Heart right ventricle (tissue), 16 donors: ENCODE measurements around the gene FAM120A. TPM values are rescaled to one million over a fixed set of nuclear protein-coding genes. Genes with fewer than 3 reads are reported as not detected.

Experiments used
- ATAC-seq, 8 donors: fragments of 200-7000 bp; cut with Tn5 transposase; one replicate each; pipeline ENCODE4 v1.9.1; 2020; ENCODE audit warnings: mild to moderate bottlenecking in 8 of 8, moderate library complexity in 8 of 8, moderate number of reproducible peaks in 1 of 8
- DNase-seq, 2 donors: peaks; one replicate each; pipeline ENCODE4 v3.0.0-alpha.2; 2020
- H3K27ac ChIP-seq, 10 donors: fragments of 200-600 bp; sonication (generic) in 2 of 10; one replicate each; pipeline versions ENCODE4 v1.5.0 to v1.8.0; 2020 to 2022; ENCODE audit warnings: mild to moderate bottlenecking in 3 of 10
- H3K27me3 ChIP-seq, 7 donors: fragments of 200-600 bp; one replicate each; pipeline ENCODE4 v1.8.0; 2021 to 2022; ENCODE audit warnings: mild to moderate bottlenecking in 2 of 7
- H3K36me3 ChIP-seq, 9 donors: fragments of 200-600 bp; sonication (generic) in 1 of 9; one replicate each; pipeline versions ENCODE4 v1.5.0 to v1.8.0; 2020 to 2022; ENCODE audit warnings: mild to moderate bottlenecking in 2 of 9
- H3K4me1 ChIP-seq, 9 donors: fragments of 200-600 bp; sonication (generic) in 1 of 9; one replicate each; pipeline versions ENCODE4 v1.5.0 to v1.8.0; 2020 to 2022; ENCODE audit warnings: mild to moderate bottlenecking in 4 of 9
- H3K4me3 ChIP-seq, 10 donors: fragments of 200-600 bp; sonication (generic) in 2 of 10; one replicate each; pipeline versions ENCODE4 v1.5.0 to v1.8.0; 2020 to 2022; ENCODE audit warnings: mild to moderate bottlenecking in 7 of 10, moderate library complexity in 2 of 10
- H3K9me3 ChIP-seq, 11 donors: fragments of 200-600 bp in 10 of 11; sonication (generic) in 2 of 11; one replicate each; pipeline versions ENCODE4 v1.5.0 to v1.8.0; 2013 to 2022; ENCODE audit warnings: mild to moderate bottlenecking in 2 of 11, control low read depth in 1 of 11, moderate library complexity in 1 of 11
- CTCF ChIP-seq, 9 donors: fragments of 200-600 bp; sonication (generic) in 2 of 9; IDR thresholded peaks; one replicate each; pipeline versions ENCODE4 v1.5.0 to v1.8.0; 2021 to 2022; ENCODE audit warnings: antibody characterized with exemption in 9 of 9, mild to moderate bottlenecking in 5 of 9, moderate library complexity in 1 of 9
- whole genome bisulfite sequencing, 2 donors: extraction: QIAGEN DNeasy Blood & Tissue Kit; methylation state at CpG; one replicate each; pipeline ENCODE4 v1.1.7; 2013; ENCODE audit warnings: inconsistent platforms in 1 of 2; 5-methylcytosine and 5-hydroxymethylcytosine counted together
- intact Hi-C, 10 donors: fragments of 100-400 bp; cut with DNase I; formaldehyde crosslinking; loops; one replicate each; pipeline versions ENCODE4 v1.11.1 to v1.14.2; 2022
- long read RNA-seq, 3 donors: library from polyadenylated mRNA; unstranded; transcript quantifications; one replicate each; pipeline ENCODE4 v2.0.0, GENCODE V29; 2020 to 2021
- polyA plus RNA-seq, 2 donors: library from polyadenylated mRNA; stranded (reverse); fragments of 200-250 nt; gene quantifications; one replicate each; pipeline ENCODE4 v1.2.3, GENCODE V29; 2013
- total RNA-seq, 10 donors: library from RNA; stranded (reverse); fragmentation: NEBNext Ultra II Directional in 3 of 10; extraction: Animal tissue kit (Norgen Biotek cat#: 25700) in 3 of 10; gene quantifications; one replicate each; pipeline versions ENCODE4 v1.2.1 to v1.2.4, GENCODE V29; 2021 to 2023
- donor health status: Arrhythmogenic right ventricular cardiomyopathy.
- donor health status: ischemic (EF 13 %, LVEDD 7.1; RV severe dilation, severe dysfunction).
- donor health status: healthy with polysubstance abuse.
- donor health status: DM: no; HTN: yes; CAD: no.
- donor health status: DM: no; HTN: no; CAD: no.
- donor health status: ischemic (EF 25% LVEDD 6.9; RV normal size, moderate dysfunction).
- donor health status: ischemic (EF 25% LVEDD 5.7; RV mildly dilated, moderate dysfunction).
- donor health status: healthy.
- donor health status: DM: yes; HTN: yes; CAD: no.
- donor health status: Ischemic cardiomyopathy.
- donor health status: ischemic (EF 35%, LVEDD 5.7; RV mildly dilated, moderate dysfunction).
- donor health status: nonischemic (EF 11% LVEDD 7.7; RV severe dilation, severe dysfunction).
- donor health status: DM: yes; HTN: yes; CAD: no.
- donor health status: PGD.
- donor health status: ischemic (EF 29% LVEDD 5.4; RV normal size, mild dysfunction).
- donor health status: nonischemic (EF 23%, LVEDD 6.1; RV moderate dilation, normal function).

Gene FAM120A, protein sequence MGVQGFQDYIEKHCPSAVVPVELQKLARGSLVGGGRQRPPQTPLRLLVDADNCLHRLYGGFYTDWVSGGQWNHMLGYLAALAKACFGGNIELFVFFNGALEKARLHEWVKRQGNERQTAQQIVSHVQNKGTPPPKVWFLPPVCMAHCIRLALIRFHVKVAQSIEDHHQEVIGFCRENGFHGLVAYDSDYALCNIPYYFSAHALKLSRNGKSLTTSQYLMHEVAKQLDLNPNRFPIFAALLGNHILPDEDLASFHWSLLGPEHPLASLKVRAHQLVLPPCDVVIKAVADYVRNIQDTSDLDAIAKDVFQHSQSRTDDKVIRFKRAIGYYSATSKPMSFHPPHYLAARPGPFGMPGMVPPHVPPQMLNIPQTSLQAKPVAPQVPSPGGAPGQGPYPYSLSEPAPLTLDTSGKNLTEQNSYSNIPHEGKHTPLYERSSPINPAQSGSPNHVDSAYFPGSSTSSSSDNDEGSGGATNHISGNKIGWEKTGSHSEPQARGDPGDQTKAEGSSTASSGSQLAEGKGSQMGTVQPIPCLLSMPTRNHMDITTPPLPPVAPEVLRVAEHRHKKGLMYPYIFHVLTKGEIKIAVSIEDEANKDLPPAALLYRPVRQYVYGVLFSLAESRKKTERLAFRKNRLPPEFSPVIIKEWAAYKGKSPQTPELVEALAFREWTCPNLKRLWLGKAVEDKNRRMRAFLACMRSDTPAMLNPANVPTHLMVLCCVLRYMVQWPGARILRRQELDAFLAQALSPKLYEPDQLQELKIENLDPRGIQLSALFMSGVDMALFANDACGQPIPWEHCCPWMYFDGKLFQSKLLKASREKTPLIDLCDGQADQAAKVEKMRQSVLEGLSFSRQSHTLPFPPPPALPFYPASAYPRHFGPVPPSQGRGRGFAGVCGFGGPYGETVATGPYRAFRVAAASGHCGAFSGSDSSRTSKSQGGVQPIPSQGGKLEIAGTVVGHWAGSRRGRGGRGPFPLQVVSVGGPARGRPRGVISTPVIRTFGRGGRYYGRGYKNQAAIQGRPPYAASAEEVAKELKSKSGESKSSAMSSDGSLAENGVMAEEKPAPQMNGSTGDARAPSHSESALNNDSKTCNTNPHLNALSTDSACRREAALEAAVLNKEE
- total RNA-seq (100 to 1,000 TPM in 7 of 10 donors, 10 to 100 TPM in 3; 90.6 to 126 (median 106) TPM), polyA plus RNA-seq (10 to 100 TPM; 42.2 to 47.7 TPM)
- long read RNA-seq, donor 1, full-length matches to known transcripts: 5 of 67 reads
- long read RNA-seq, donor 1, partial matches to known transcripts: 53 of 67 reads
- long read RNA-seq, donor 1, other reads (novel, unspliced or antisense): 9 of 67 reads
- long read RNA-seq, donor 2, full-length matches to known transcripts: 4 of 71 reads
- long read RNA-seq, donor 2, partial matches to known transcripts: 52 of 71 reads
- long read RNA-seq, donor 2, other reads (novel, unspliced or antisense): 15 of 71 reads
- long read RNA-seq, donor 3, full-length matches to known transcripts: 7 of 95 reads
- long read RNA-seq, donor 3, partial matches to known transcripts: 76 of 95 reads
- long read RNA-seq, donor 3, other reads (novel, unspliced or antisense): 12 of 95 reads

DNA sequence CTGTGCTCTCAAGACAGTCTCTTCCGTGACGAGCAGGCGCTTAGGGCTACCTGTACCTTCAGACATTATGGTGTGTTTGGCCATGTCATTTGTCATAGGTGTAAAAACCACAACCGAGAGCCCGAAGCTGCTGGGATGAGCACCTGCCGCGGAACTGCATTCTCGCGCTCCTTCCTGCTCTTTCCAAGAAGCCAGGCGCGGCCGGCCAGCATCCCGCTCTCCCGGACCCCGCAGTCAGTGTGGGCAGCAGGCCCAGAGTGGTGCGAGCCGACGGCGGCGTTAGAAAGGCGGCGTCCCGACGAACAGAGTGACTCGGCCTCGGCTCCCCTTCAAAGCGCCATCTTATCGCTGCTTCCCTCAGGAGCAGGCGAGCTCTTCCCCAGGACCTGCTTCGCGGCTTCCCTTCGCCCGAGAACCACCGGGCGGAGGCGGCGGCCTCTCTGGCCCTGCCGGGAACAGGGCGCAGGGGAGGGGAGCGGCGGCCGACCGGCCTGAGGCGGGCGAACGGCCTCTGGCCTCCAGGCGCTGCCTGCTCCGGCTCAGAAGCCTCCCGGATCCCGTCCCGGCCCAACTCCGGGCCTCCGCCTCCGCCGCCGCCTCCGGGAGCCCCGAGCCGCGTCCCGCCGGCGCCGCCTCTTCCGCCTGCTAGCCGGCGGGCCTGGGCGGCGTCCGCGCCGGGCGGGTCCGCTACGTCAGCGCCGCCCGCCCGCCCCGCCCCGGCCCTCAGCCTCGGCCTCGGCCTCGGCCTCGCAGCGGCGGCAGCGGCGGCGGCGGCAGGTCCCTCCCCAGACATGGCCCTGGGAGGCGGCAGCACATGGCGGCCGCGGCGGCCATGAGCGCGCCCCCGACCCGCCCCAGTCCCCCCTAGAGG lies at the start of gene FAM120A:
FAM120A (plus strand) TSS at position 741 of the 871 bp plus-strand sequence. CDS start 231 bp downstream, outside the sequence.
- Histone ChIP-seq H3K9me3 (no peaks in the 10 kb centered on the region), H3K27me3 (no peaks in the 10 kb centered on the region), H3K4me3 (peak within 1 kb of the TSS; percentile 80 to 99 (median 94)), H3K4me1 (peaks cover 5 to 50% (median 43%) of the 10 kb centered on the region in 9 donors), H3K27ac (peak within 1 kb of the TSS; percentile 91 to 99 (median 98)), H3K36me3 (peaks cover 0 to 41% (median 20%) of the 10 kb centered on the region in 9 donors)
- whole genome bisulfite sequencing, 2 donors: 0% methylated on average over 50 to 97 of the region's 100 CpGs
- ATAC-seq (peak; percentile 48 to 88 (median 76)), DNase-seq (peak; percentile 68 to 78)
- intact Hi-C loops: loop anchor here in 8 of 10 donors (5.0 to 10.0 kb wide), 9 partner anchors 51 to 354 kb away; partner anchors contain the start of genes NINJ1 (in 2 of the 8) and CARD19 (in 1 of the 8)
- TF ChIP-seq CTCF (IDR thresholded peaks at IDR 0.05): no peak

GRCh38 chr9:93406371-93406770 lies 45.1 kb upstream of the FAM120A start:
- TF ChIP-seq CTCF (IDR thresholded peaks at IDR 0.05): no peak
- no peak for ATAC-seq
- intact Hi-C loops: no loop called here
- no peak for DNase-seq
- Histone ChIP-seq H3K27ac (no peak overlapping the region), H3K4me3 (no peak overlapping the region), H3K36me3 (no peaks in the 10 kb centered on the region), H3K4me1 (no peaks in the 10 kb centered on the region), H3K9me3 (no peaks in the 10 kb centered on the region), H3K27me3 (peaks cover 0 to 20% (median 3%) of the 10 kb centered on the region in 7 donors)
- 96% methylated on average over 5 of the region's 5 CpGs for WGBS, 2 donors

DNA sequence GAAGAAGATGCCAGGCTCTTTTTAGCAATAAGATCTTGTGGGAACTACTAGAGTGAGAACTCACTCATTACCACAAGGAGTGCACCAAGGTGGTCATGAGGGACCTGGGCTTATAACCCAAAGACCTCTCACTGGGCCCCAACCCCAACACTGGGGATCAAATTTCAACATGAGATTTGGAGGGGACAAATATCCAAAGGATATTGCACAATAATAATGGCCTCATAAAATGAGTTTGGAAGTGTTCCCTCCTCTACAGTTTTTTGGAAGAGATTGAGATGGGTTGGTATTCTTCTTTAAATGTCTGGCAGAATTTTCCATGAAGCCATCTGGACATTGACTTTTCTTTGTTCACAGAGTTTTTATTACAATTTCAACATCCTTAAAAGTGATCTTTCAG lies 38.0 kb upstream of the FAM120A start:
- no peaks in the 10 kb centered on the region for H3K36me3 ChIP-seq
- no peak for TF ChIP-seq CTCF (IDR thresholded peaks at IDR 0.05)
- peaks cover 0 to 17% (median 0%) of the 10 kb centered on the region in 7 donors for H3K27me3 ChIP-seq
- no peak overlapping the region for H3K4me3 ChIP-seq
- DNase-seq: no peak
- ATAC-seq: no peak
- H3K4me1 ChIP-seq: no peaks in the 10 kb centered on the region
- H3K27ac ChIP-seq: no peak overlapping the region
- peaks cover 0 to 27% (median 9%) of the 10 kb centered on the region in 11 donors for H3K9me3 ChIP-seq
- intact Hi-C loops: loop anchor here in 1 of 10 donors (10.0 kb wide), 1 partner anchor 59 kb away; no protein-coding TSS in a partner anchor
